Bladder microvascular endothelial cell (primary cell): ENCODE measurements around the gene TP53I3. TPM values are rescaled to one million over a fixed set of nuclear protein-coding genes. Genes with fewer than 3 reads are reported as not detected.

Experiments used
- total RNA-seq: library from RNA; depleted of rRNA; stranded (reverse); fragments of >200 nt; gene quantifications from 2 replicates; pipeline ENCODE4 v1.2.3, GENCODE V29; 2014

TP53I3 gene, protein sequence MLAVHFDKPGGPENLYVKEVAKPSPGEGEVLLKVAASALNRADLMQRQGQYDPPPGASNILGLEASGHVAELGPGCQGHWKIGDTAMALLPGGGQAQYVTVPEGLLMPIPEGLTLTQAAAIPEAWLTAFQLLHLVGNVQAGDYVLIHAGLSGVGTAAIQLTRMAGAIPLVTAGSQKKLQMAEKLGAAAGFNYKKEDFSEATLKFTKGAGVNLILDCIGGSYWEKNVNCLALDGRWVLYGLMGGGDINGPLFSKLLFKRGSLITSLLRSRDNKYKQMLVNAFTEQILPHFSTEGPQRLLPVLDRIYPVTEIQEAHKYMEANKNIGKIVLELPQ
- total RNA-seq = 46.4 and 120 TPM in 2 replicates

DNA sequence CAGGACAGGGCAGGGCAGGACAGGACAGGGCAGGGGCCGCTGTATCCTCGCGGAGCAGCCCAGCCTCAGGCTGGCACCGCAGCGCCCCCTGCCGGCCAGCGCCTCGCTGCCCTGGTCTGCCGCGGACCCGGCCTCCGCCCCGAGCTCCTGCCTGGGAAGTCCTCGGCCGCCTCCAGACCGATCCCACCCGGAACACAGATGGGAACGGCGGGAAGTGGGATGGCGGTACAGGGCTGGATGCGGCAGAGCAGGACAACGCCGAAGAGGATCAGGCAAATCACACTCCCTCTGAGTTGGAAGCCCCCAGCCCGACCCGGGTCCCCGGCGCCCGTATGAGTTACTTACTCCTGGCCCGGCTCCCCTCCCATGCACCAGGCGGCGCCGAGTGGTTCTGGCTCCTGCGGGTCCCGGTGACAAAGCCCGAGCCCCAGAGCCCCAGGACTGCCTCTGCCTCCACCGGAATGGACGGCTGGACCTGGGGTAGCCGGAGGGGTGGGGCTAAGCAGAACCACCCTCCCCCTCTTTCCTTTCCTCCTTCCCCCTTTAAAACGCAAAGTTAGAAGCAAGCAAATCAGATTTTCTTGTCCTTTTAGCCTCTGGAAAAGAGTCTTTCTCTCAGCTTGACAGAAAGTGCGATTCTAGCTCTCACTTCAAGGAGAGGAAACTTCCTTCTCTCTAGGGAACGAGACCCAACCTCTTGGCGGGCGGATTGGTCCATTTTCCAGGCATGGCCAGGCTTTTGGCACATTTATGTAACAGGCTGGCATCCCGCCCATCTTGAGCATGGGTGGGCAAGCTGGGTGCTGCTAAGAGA lies at the start of gene TP53I3:
Gene TP53I3 (minus strand): TSS at position 449 of the 814 bp plus-strand sequence. CDS start 508 bp downstream, outside the sequence.

DNA sequence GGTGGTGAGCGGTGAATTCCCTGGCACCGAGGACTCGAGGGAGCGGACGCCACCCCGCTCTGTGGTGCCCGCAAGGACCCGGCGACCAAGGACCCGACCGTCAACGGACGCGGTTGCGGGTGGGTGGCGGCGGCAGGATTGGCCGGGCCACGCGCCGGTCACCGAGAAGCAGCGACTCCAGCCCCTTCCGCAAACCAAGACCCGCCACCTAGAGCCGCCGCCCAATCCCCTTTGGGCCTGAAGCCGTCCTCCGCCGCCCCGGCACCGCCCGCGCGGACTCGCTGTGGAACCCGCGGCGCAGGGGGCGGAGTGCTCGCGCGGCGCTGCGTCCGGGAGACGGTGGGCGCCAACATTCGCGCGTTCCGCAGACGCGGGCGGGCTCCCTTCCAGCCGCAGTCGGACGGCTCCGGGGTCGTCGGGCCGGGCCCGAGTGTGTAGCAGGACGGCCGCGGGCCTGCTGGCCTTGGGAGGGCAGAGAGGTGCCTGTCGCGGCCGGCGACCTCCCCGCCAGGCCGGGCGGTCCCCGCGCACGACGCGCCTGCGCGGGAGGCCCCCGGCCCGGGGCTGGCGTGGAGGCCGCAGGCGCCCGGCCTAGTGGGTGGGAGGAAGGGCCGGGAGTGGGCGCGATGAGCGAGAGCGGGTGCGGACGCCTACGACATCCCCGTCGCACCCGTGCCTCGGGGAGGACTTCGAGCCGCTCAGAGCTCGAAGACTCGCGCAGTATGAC lies 38.7 kb upstream of the TP53I3 start, which contains the start of the genes FAM228B and PFN4:
Gene FAM228B (plus strand): TSS at position 275 of the 727 bp plus-strand sequence. CDS start 893 bp downstream, outside the sequence.
Gene PFN4 (minus strand): TSS at position 140 of the 727 bp plus-strand sequence. CDS start 799 bp downstream, outside the sequence.

DNA sequence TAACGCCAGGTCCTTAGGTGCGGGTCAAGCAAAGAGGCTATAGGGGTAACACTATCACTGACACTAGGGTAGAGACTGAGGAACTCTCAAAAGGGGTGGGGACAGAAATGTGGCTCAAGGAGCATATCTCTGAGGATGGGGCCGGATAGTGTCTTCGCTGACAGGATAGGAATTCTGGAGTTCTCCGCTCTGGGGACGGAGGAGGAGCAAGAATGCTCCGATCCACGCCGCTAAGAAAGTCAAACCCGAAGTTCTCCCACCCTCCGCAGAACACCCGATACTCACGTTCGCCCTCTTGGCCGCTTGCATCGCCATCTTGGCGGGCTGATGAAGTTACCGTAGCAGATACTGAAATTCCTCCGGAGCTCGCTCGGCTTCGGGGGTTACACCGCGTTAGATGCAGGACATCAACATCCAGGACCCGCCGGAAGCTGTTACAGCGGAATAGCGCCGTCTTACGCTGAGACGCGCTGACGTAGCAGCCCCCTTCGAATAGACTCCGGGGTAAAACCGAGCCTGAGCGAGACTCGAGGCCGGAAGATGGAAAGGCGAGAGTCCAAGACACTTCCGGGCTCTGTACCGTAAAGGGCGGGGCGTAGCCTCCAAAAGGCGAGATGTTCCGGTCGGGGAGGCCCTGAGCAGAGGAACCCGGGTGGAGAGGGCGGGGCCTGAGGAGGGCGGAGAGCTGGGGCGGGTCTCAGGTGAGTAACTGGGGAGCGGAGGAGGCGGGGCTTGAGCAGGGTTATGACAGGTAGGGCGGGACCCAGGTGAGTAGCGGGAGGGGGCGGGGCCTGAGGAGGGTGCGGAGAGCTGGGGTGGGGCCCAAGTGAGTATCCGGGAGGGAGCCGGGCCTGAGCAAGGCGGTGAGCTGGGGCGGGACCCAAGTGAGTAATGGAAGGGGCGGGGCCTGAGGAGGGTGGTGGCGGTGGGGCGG lies 8.5 kb downstream of the TP53I3 start, which contains the start of gene SF3B6:
Gene SF3B6 (minus strand): TSS at position 412 of the 934 bp plus-strand sequence. CDS start 97 bp downstream, at position 315.

DNA sequence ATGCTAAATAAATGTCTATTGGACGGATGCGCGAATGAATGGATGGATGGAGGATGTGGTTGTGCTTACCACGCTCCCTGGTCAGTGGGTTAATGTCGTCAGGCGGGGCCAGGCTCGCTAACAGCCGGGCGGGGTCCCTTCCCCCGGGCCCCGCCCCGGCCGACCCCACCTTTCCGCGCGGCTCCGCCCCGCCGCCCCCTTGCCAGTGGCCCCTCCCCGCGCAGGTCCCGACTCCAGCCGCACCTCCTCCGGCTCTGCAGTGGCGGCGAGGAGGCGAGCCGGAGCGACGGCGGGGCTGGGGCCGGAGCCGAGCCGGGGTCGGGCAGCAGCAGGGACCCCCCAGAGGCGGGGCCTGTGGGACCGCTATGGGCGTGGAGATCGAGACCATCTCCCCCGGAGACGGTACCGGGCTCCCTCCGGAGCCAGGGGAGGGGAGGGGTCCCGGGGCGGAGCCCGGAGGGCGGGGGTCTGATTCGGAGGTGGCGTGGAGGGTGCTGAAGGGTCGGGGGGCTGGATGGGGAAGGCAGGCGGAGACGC lies 35.1 kb downstream of the TP53I3 start, which contains the start of gene FKBP1B:
Gene FKBP1B (plus strand): TSS at position 257 of the 537 bp plus-strand sequence. CDS start 109 bp downstream, at position 366.

DNA sequence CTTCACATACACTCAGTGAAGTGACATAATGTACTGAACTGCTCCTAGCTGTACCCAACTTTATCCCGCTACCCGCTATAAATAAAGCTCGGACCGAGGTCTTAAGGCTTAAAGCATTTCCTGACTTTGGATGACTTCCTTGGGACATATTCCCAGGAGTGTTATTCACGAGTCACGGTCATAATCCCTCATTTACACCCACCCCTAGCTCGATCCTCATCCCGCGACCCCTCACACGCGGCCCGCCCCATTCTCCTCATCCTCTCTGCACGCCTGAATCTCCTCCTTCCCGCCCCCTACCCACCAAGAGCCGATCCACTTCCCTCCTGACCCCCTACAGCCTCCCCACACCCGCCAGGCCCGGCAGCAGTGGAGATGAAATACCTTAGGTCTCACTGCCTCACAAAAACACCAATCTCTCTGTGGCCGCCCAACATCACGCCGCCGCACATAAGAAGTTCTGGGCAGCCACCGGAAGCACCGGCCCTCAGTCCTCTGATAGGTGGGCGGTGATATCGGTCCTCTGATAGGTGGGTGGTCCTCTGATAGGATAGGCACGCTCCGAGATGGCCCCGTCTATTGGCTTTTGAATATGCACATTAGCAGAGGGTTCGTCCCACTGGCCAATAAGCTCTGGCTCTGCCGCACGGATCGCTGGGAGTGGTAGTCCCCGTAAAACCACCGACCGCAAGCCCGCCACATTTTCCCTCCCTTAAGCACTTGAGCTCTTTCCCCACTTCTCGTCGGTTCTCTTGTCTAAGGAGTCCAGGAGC lies 37.5 kb downstream of the TP53I3 start, which contains the start of gene WDCP:
Gene WDCP (minus strand): TSS at position 462 of the 773 bp plus-strand sequence. CDS start 7,897 bp downstream, outside the sequence.

Other genes with a start within 250 kb of the TP53I3 start
- 8.4 and 22.7 TPM in 2 replicates for gene ATAD2B, start 157.7 kb downstream of the TP53I3 start, total RNA-seq
- gene UBXN2A, start 144.4 kb downstream of the TP53I3 start, total RNA-seq = 7.3 and 12.3 TPM in 2 replicates
- 0.25 TPM in 1 of 2 replicates, not detected in the other for gene MFSD2B, start 74.7 kb downstream of the TP53I3 start, total RNA-seq
- 6.2 and 14.4 TPM in 2 replicates for gene WDCP, start 37.4 kb downstream of the TP53I3 start, total RNA-seq
- 9.3 and 14.6 TPM in 2 replicates for gene FKBP1B, start 35.1 kb downstream of the TP53I3 start, total RNA-seq
- gene SF3B6, start 8.5 kb downstream of the TP53I3 start, total RNA-seq = 108 and 113 TPM in 2 replicates
- gene PFN4, start 38.5 kb upstream of the TP53I3 start, total RNA-seq = 0.19 and 0.32 TPM in 2 replicates
- gene FAM228B, start 38.6 kb upstream of the TP53I3 start, total RNA-seq = 2.1 and 5.7 TPM in 2 replicates
- under 0.01 and 0.31 TPM in 2 replicates for gene FAM228A, start 90.2 kb upstream of the TP53I3 start, total RNA-seq